ENCODE results near the gene ZBTB39.

- TF ChIP-seq FOXM1 (IDR thresholded peaks at IDR 0.05; ENCODE audit: borderline replicate concordance) (no peak), ZNF384 (IDR thresholded peaks at IDR 0.05) (no peak), PKNOX1 (IDR thresholded peaks at IDR 0.05) (no peak), ELF4 (IDR thresholded peaks at IDR 0.05) (no peak), BHLHE40 (IDR thresholded peaks at IDR 0.05; ENCODE audit: borderline replicate concordance) (no peak), SP1 (IDR thresholded peaks at IDR 0.05) (no peak), NFRKB (IDR thresholded peaks at IDR 0.05) (no peak), FOXK2 (IDR thresholded peaks at IDR 0.05) (no peak)
Measured at GRCh38 chr12:57018906-57019305, 12.6 kb upstream of the ZBTB39 start.

All from HEK293T (cell line).